KBM-7 (cell line): ENCODE results near the gene CNOT6L.

ENCODE experiments used
- DNase-seq: peaks from one replicate; pipeline ENCODE4 v3.0.0-alpha.2; 2015
- in situ Hi-C: fragments of 300-500 bp; cut with MboI; formaldehyde crosslinking; loops from 2 replicates; pipeline ENCODE4 v1.14.3; 2020; ENCODE audit warnings: low sequenced_read_pairs, low pct_unique_long_range_greater_than_20kb, mixed read lengths

The CNOT6L gene

GRCh38 chr4:77669946-77670590 is 149.1 kb downstream of the CNOT6L start:
- in situ Hi-C loops, result no loop called here

GRCh38 chr4:77665381-77666069 is 153.6 kb downstream of the CNOT6L start:
- in situ Hi-C loops, result no loop called here
- no peak for DNase-seq

More at GRCh38 chr4:77669946-77670590, 149.1 kb downstream of the CNOT6L start:
- no peak for DNase-seq
